VCaP (cell line): ENCODE measurements around the gene SUSD1.

Source experiments
- H3K27ac ChIP-seq: fragments of 450-650 bp; 2 replicates; pipeline ENCODE4 v1.5.1; 2017
- CTCF ChIP-seq: fragments of 450-650 bp; conservative IDR thresholded peaks from 2 replicates; pipeline ENCODE4 v1.5.1; 2017; ENCODE audit warnings: mild to moderate bottlenecking, moderate library complexity

Gene SUSD1

GRCh38 chr9:112170968-112171367 is 4.1 kb downstream of the SUSD1 start:
- peak overlapping the region; percentile 50 for H3K27ac ChIP-seq
- no peak for TF ChIP-seq CTCF

GRCh38 chr9:112170235-112170634 is 4.9 kb downstream of the SUSD1 start:
- no peak for TF ChIP-seq CTCF
- peak overlapping the region; percentile 50 for H3K27ac ChIP-seq

GRCh38 chr9:112169368-112169767 is 5.7 kb downstream of the SUSD1 start:
- H3K27ac ChIP-seq, result peak overlapping the region; percentile 50; the same call in 1 of the 2 replicates
- no peak for TF ChIP-seq CTCF

GRCh38 chr9:112168197-112168596 is 6.9 kb downstream of the SUSD1 start:
- no peak overlapping the region for H3K27ac ChIP-seq
- TF ChIP-seq CTCF, result no peak

GRCh38 chr9:112166176-112167140 is 8.6 kb downstream of the SUSD1 start:
- TF ChIP-seq CTCF, result peak; percentile 25
- no peak overlapping the region for H3K27ac ChIP-seq

GRCh38 chr9:112162621-112163413 is 12.3 kb downstream of the SUSD1 start:
- no peak overlapping the region for H3K27ac ChIP-seq
- TF ChIP-seq CTCF, result no peak

GRCh38 chr9:112159781-112160180 is 15.3 kb downstream of the SUSD1 start:
- no peak overlapping the region for H3K27ac ChIP-seq
- no peak for TF ChIP-seq CTCF
